H1 (cell line): ENCODE measurements around the gene POU6F2. TPM values are rescaled to one million over a fixed set of nuclear protein-coding genes. Genes with fewer than 3 reads are reported as not detected.
A peak's percentile ranks its signal among the peaks of the same experiment; 100 is the strongest.

ENCODE experiments used
- CTCF ChIA-PET: fragments of 300-600 bp; sonication (Branson Sonifier 250); formaldehyde crosslinking; loops from one replicate; lab custom pipeline; 2021; ENCODE audit not compliant: partially characterized antibody; lab: Charles Lee
- POLR2A ChIA-PET: fragments of 300-600 bp; sonication (Branson Sonifier 250); formaldehyde crosslinking; loops from one replicate; lab custom pipeline; 2021; ENCODE audit warnings: inconsistent platforms; ENCODE audit not compliant: partially characterized antibody; lab: Charles Lee
- DNase-seq, 2 experiments: peaks; one replicate each; pipeline versions ENCODE4 v3.0.0 to v3.0.0-alpha.2; 2010 to 2022; ENCODE audit warnings: low spot score in 2 of 2, low read depth in 1 of 2, mixed read lengths in 1 of 2
- FAIRE-seq: peaks from 2 replicates; lab custom pipeline; 2011; peaks lifted over from hg19 to GRCh38; lab: Jason Lieb, UNC
- H2AFZ ChIP-seq: 2 replicates; pipeline ENCODE4 v1.8.1; 2012; ENCODE audit warnings: low read length, inconsistent platforms
- H2AK5ac ChIP-seq: 2 replicates; pipeline ENCODE4 v1.6.1; 2013; ENCODE audit warnings: low read depth, low read length
- H2BK120ac ChIP-seq: replicated peaks from 2 replicates; pipeline ENCODE3; 2013; ENCODE audit warnings: low read depth, low read length, inconsistent platforms
- H2BK12ac ChIP-seq: 2 replicates; pipeline ENCODE4 v1.6.1; 2013; ENCODE audit warnings: low read depth, low read length
- H2BK15ac ChIP-seq: 2 replicates; pipeline ENCODE4 v1.6.1; 2013; ENCODE audit warnings: low read length
- H2BK20ac ChIP-seq: 2 replicates; pipeline ENCODE4 v1.6.1; 2013; ENCODE audit warnings: low read length
- H2BK5ac ChIP-seq: 2 replicates; pipeline ENCODE4 v1.6.1; 2013; ENCODE audit warnings: low read depth, low read length
- H3K14ac ChIP-seq: 2 replicates; pipeline ENCODE4 v1.6.1; 2013; ENCODE audit warnings: inconsistent platforms; ENCODE audit not compliant: insufficient read length
- H3K18ac ChIP-seq: 2 replicates; pipeline ENCODE4 v1.6.1; 2013; ENCODE audit warnings: low read length; ENCODE audit errors: extremely low read depth
- H3K23ac ChIP-seq: 2 replicates; pipeline ENCODE4 v1.6.1; 2013; ENCODE audit warnings: inconsistent platforms; ENCODE audit not compliant: insufficient read length
- H3K23me2 ChIP-seq: 2 replicates; pipeline ENCODE4 v1.6.1; 2013; ENCODE audit warnings: low read depth, low read length
- H3K27ac ChIP-seq: 2 replicates; pipeline ENCODE4 v1.6.1; 2011; ENCODE audit warnings: low read depth, low read length, inconsistent platforms
- H3K27me3 ChIP-seq, 4 experiments: replicated peaks in 1 of 4; 1 replicate in 1 of 4; 2 replicates in 3 of 4; pipeline versions ENCODE4 v1.6.1 to v1.8.1; 2011 to 2013; ENCODE audit warnings: low read length in 3 of 4, mild to moderate bottlenecking in 3 of 4, inconsistent platforms in 2 of 4, mixed read lengths in 2 of 4, moderate library complexity in 1 of 4; ENCODE audit not compliant: control insufficient read depth in 3 of 4, insufficient read depth in 3 of 4; ENCODE audit errors: extremely low read depth in 1 of 4
- H3K36me3 ChIP-seq, 4 experiments: 2 replicates each; pipeline versions ENCODE4 v1.6.1 to v1.8.1; 2011 to 2013; ENCODE audit warnings: mild to moderate bottlenecking in 4 of 4, low read length in 3 of 4, moderate library complexity in 2 of 4, control low read depth in 1 of 4, inconsistent platforms in 1 of 4; ENCODE audit not compliant: insufficient read depth in 4 of 4, control insufficient read depth in 2 of 4
- H3K4ac ChIP-seq: replicated peaks from 2 replicates; pipeline ENCODE3; 2013; ENCODE audit warnings: low read length, low read depth, mixed read lengths, inconsistent platforms; ENCODE audit not compliant: insufficient read length
- H3K4me1 ChIP-seq, 4 experiments: replicated peaks in 1 of 4; 1 replicate in 1 of 4; 2 replicates in 3 of 4; pipeline versions ENCODE4 v1.6.1 to v1.8.1; 2011 to 2013; ENCODE audit warnings: low read length in 3 of 4, inconsistent platforms in 2 of 4, mixed read lengths in 1 of 4; ENCODE audit not compliant: insufficient read depth in 4 of 4, control insufficient read depth in 3 of 4
- H3K4me2 ChIP-seq, 2 experiments: 2 replicates each; pipeline versions ENCODE4 v1.6.1 to v1.8.1; 2011 to 2013; ENCODE audit warnings: low read depth in 2 of 2, low read length in 2 of 2, control low read depth in 1 of 2, inconsistent platforms in 1 of 2, mild to moderate bottlenecking in 1 of 2; ENCODE audit not compliant: insufficient read depth in 1 of 2
- H3K4me3 ChIP-seq, 4 experiments: fragments of 200-600, 300-600 bp in 1 of 4; sonication (generic), shearing (Covaris generic), sonication (Bioruptor Twin) in 1 of 4; 2 replicates each; pipeline versions ENCODE4 v1.5.1 to v1.8.1; 2011 to 2016; ENCODE audit warnings: low read length in 4 of 4, low read depth in 3 of 4, control low read depth in 2 of 4, inconsistent platforms in 2 of 4, mild to moderate bottlenecking in 2 of 4, mixed read lengths in 1 of 4, moderate library complexity in 1 of 4; ENCODE audit not compliant: insufficient read depth in 2 of 4; ENCODE audit errors: extremely low read depth in 1 of 4
- H3K56ac ChIP-seq: replicated peaks from 2 replicates; pipeline ENCODE3; 2013; ENCODE audit warnings: low read depth, mild to moderate bottlenecking, mixed read lengths, low read length, inconsistent platforms; ENCODE audit not compliant: insufficient read length
- H3K79me1 ChIP-seq: 2 replicates; pipeline ENCODE4 v1.6.1; 2013; ENCODE audit warnings: low read depth, low read length, control low read depth
- H3K79me2 ChIP-seq, 2 experiments: 2 replicates each; pipeline versions ENCODE4 v1.6.1 to v1.8.1; 2012 to 2013; ENCODE audit warnings: low read length in 2 of 2, mild to moderate bottlenecking in 2 of 2, inconsistent platforms in 1 of 2; ENCODE audit not compliant: insufficient read depth in 2 of 2, control insufficient read depth in 1 of 2
- H3K9ac ChIP-seq, 4 experiments: replicated peaks in 1 of 4; 1 replicate in 1 of 4; 2 replicates in 3 of 4; pipeline versions ENCODE4 v1.6.1 to v1.8.1; 2011 to 2013; ENCODE audit warnings: low read depth in 3 of 4, low read length in 3 of 4, control low read depth in 2 of 4, mild to moderate bottlenecking in 2 of 4, moderate library complexity in 2 of 4, inconsistent platforms in 1 of 4; ENCODE audit errors: extremely low read depth in 1 of 4
- H3K9me3 ChIP-seq, 2 experiments: 2 replicates each; pipeline versions ENCODE4 v1.6.1 to v1.8.1; 2012 to 2013; ENCODE audit warnings: mild to moderate bottlenecking in 2 of 2, moderate library complexity in 2 of 2, control low read depth in 1 of 2, inconsistent platforms in 1 of 2, low read depth in 1 of 2, low read length in 1 of 2, mixed read lengths in 1 of 2; ENCODE audit not compliant: insufficient read depth in 2 of 2
- H4K20me1 ChIP-seq, 2 experiments: replicated peaks in 1 of 2; 2 replicates each; pipeline versions ENCODE3 to v1.8.1; 2011 to 2013; ENCODE audit warnings: inconsistent platforms in 2 of 2, low read length in 2 of 2, mild to moderate bottlenecking in 1 of 2; ENCODE audit not compliant: insufficient read depth in 2 of 2, control insufficient read depth in 1 of 2
- H4K5ac ChIP-seq: 2 replicates; pipeline ENCODE4 v1.6.1; 2013; ENCODE audit warnings: low read length, low read depth, mixed read lengths, inconsistent platforms; ENCODE audit not compliant: insufficient read length
- H4K8ac ChIP-seq: 2 replicates; pipeline ENCODE4 v1.8.0; 2013; ENCODE audit warnings: mild to moderate bottlenecking, moderate library complexity, low read length, inconsistent platforms; ENCODE audit not compliant: insufficient read depth; ENCODE audit errors: extremely low read depth
- H4K91ac ChIP-seq: replicated peaks from 2 replicates; pipeline ENCODE3; 2013; ENCODE audit warnings: low read length, mixed read lengths, inconsistent platforms; ENCODE audit not compliant: insufficient read length
- SRF ChIP-seq: IDR thresholded peaks from 2 replicates; pipeline ENCODE4 v1.6.1; 2011; ENCODE audit warnings: mild to moderate bottlenecking, low read depth, low read length, moderate library complexity
- WGBS, 2 experiments: shearing (Covaris generic) in 1 of 2; methylation state at CpG; one replicate each; pipeline versions ENCODE4 v1.1.6 to v1.1.7; 2013 to 2015; ENCODE audit warnings: low lambda C conversion rate in 2 of 2, mixed read lengths in 2 of 2, inconsistent platforms in 1 of 2, low coverage in 1 of 2, missing lambda C conversion rate in 1 of 2; ENCODE audit not compliant: insufficient replicate concordance in 2 of 2, insufficient coverage in 1 of 2, insufficient read length in 1 of 2; ENCODE audit errors: extremely low coverage in 1 of 2, missing lambda C conversion rate in 1 of 2; 5-methylcytosine and 5-hydroxymethylcytosine counted together
- polyA plus RNA-seq, 7 experiments: library from polyadenylated mRNA; depleted of rRNA in 3 of 7; stranded (reverse) in 5 of 7; unstranded in 2 of 7; fragments of >200 nt in 5 of 7; fragments of 200-250 nt in 2 of 7; gene quantifications; 1 replicate in 5 of 7; 2 replicates in 1 of 7; 4 replicates in 1 of 7; pipeline versions ENCODE4 v1.2.1 to v1.2.3, GENCODE V29; 2011 to 2013; ENCODE audit warnings: missing spikeins in 2 of 7, mixed read lengths in 2 of 7
- total RNA-seq: library from RNA; stranded (reverse); fragmentation: NEBNext Ultra II Directional; extraction: Animal tissue kit (Norgen Biotek cat#: 25700); gene quantifications from 2 replicates; pipeline ENCODE4 v1.2.1, GENCODE V29; 2021

Gene POU6F2
- total and polyA plus RNA-seq, 2 of the 8 experiments (the other 6 are each of a cell fraction or from before 2014, with no cell fraction given): 1.1 to 2.0 TPM

DNA sequence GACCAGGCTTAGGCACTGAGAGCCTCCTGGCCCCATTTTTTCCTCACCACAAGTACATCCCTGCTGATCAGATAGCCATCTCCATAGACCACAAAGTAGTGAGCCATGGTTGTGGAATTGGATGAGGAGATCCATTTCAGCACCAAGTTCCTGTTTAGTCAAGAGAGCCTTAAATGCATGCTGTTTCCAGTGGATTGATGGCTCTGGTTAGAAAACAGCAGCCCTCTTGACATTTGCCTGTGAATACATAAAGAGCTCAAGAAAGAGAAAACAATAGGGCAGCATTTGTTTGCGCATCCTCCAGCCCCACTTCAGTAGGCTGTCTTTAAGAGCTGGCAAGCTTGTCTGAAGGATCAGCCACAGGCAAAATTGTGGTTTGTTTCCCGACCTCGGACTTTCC, 251.2 kb downstream of the POU6F2 start:
- Histone ChIP-seq H3K79me2 (no peaks in the 10 kb centered on the region), H2BK5ac (no peak overlapping the region), H3K9me3 (no peaks in the 10 kb centered on the region), H4K8ac (no peak overlapping the region), H3K79me1 (no peaks in the 10 kb centered on the region), H3K36me3 (no peaks in the 10 kb centered on the region), H3K4me1 (peaks cover 0 to 11% (median 10%) of the 10 kb centered on the region in 4 experiments; a peak in 4 of 7 replicates), H3K27me3 (peaks cover 0 to 1% (median 0%) of the 10 kb centered on the region in 4 experiments; a peak in 1 of 7 replicates), H3K4ac (no peak overlapping the region), H3K56ac (no peak overlapping the region), H2BK12ac (no peak overlapping the region), H3K18ac (no peak overlapping the region; the same call in 1 of the 2 replicates), H3K4me2 (peak overlapping the region; percentile 15 to 63; a peak in 3 of 4 replicates), H3K23ac (no peak overlapping the region), H2BK120ac (no peak overlapping the region), H4K5ac (no peak overlapping the region), H3K14ac (no peak overlapping the region), H3K23me2 (no peaks in the 10 kb centered on the region), H3K9ac (no peak overlapping the region; a peak in 1 of 7 replicates), H2BK20ac (no peak overlapping the region), H4K20me1 (no peaks in the 10 kb centered on the region), H4K91ac (no peak overlapping the region), H2AFZ (no peak overlapping the region), H2AK5ac (no peak overlapping the region), H2BK15ac (no peak overlapping the region), H3K27ac (no peak overlapping the region), H3K4me3 (no peak overlapping the region; a peak in 1 of 8 replicates)
- DNase-seq (peak in 1 of 2 experiments; percentile 31), FAIRE-seq (peak; percentile 32)
- POLR2A ChIA-PET: no interaction called here
- WGBS, 2 experiments: 59% methylated on average over 3 of the region's 3 CpGs; no CpG with 5 or more reads in 1 of the 2 experiments
- CTCF ChIA-PET: interaction anchor here (1.9 kb wide), 1 partner anchor 11 kb away, joined by 7 read pairs; no protein-coding TSS in a partner anchor
- no peak for TF ChIP-seq SRF
